Neural cell (in vitro differentiated cells): ENCODE measurements around the gene LHFPL5. TPM values are rescaled to one million over a fixed set of nuclear protein-coding genes. Genes with fewer than 3 reads are reported as not detected.

Source experiments
- H2AFZ ChIP-seq: fragments of 200-600, 300-800 bp; sonication (generic), shearing (Covaris generic); 2 replicates; pipeline ENCODE4 v1.6.0; 2014; ENCODE audit warnings: low read depth, mild to moderate bottlenecking, antibody characterized with exemption, low read length, moderate library complexity
- H3F3A ChIP-seq: fragments of 200-600 bp; shearing (Covaris generic); 2 replicates; pipeline ENCODE4 v1.6.1; 2016; ENCODE audit warnings: mild to moderate bottlenecking, moderate library complexity, mixed read lengths, antibody characterized with exemption, low read length; ENCODE audit not compliant: insufficient read depth, poor library complexity, severe bottlenecking
- H3K27ac ChIP-seq: fragments of 200-600, 300-800 bp; sonication (generic), shearing (Covaris generic); 2 replicates; pipeline ENCODE4 v1.5.1; 2014; ENCODE audit warnings: mild to moderate bottlenecking, low read length, moderate library complexity
- H3K27me3 ChIP-seq: fragments of 300-800, 200-600 bp; sonication (generic), shearing (Covaris generic); 2 replicates; pipeline ENCODE4 v1.6.0; 2014; ENCODE audit warnings: mild to moderate bottlenecking, low read depth, low read length, moderate library complexity; ENCODE audit not compliant: insufficient read depth
- H3K36me3 ChIP-seq: fragments of 300-800, 200-600 bp; sonication (generic), shearing (Covaris generic); 2 replicates; pipeline ENCODE4 v1.5.1; 2014; ENCODE audit warnings: mild to moderate bottlenecking, antibody characterized with exemption, low read length, moderate library complexity; ENCODE audit not compliant: insufficient read depth
- H3K4me2 ChIP-seq: fragments of 300-800, 200-600 bp; sonication (generic), shearing (Covaris generic); 2 replicates; pipeline ENCODE4 v1.6.0; 2014; ENCODE audit warnings: mild to moderate bottlenecking, low read length
- H3K4me3 ChIP-seq: fragments of 300-800, 200-600 bp; sonication (generic), shearing (Covaris generic); 2 replicates; pipeline ENCODE4 v1.5.1; 2014; ENCODE audit warnings: mild to moderate bottlenecking, low read length, moderate library complexity
- H3K79me2 ChIP-seq: fragments of 200-600 bp; shearing (Covaris generic); replicated peaks from 2 replicates; pipeline ENCODE4 v1.6.0; 2014; ENCODE audit warnings: mild to moderate bottlenecking, low read length, moderate library complexity; ENCODE audit not compliant: insufficient read depth
- H3K9ac ChIP-seq: fragments of 300-800, 200-600 bp; sonication (generic), shearing (Covaris generic); 2 replicates; pipeline ENCODE4 v1.6.1; 2016; ENCODE audit warnings: mild to moderate bottlenecking, low read length, mixed read lengths
- H3K9me2 ChIP-seq: fragments of 200-600 bp; shearing (Covaris generic); 2 replicates; pipeline ENCODE4 v1.6.1; 2016; ENCODE audit warnings: mild to moderate bottlenecking, low read length, mixed read lengths; ENCODE audit not compliant: insufficient read depth
- H3K9me3 ChIP-seq: fragments of 200-600, 300-800 bp; sonication (generic), shearing (Covaris generic); 2 replicates; pipeline ENCODE4 v1.6.1; 2016; ENCODE audit warnings: mild to moderate bottlenecking, mixed run types, low read length, moderate library complexity, mixed read lengths
- H4K20me1 ChIP-seq: fragments of 200-600 bp; shearing (Covaris generic); 2 replicates; pipeline ENCODE4 v1.6.1; 2016; ENCODE audit warnings: mild to moderate bottlenecking, mixed run types; ENCODE audit not compliant: insufficient read depth
- EP300 ChIP-seq: fragments of 450-650 bp; conservative IDR thresholded peaks from 2 replicates; pipeline ENCODE4 v1.6.1; 2014; ENCODE audit warnings: antibody characterized with exemption, mild to moderate bottlenecking, moderate library complexity; ENCODE audit not compliant: poor library complexity, severe bottlenecking
- EZH2 ChIP-seq: fragments of 200-600, 300-800 bp; shearing (Covaris generic), sonication (generic); IDR thresholded peaks from 2 replicates; pipeline ENCODE4 v1.6.1; 2014; ENCODE audit warnings: antibody characterized with exemption, low read length, borderline replicate concordance, mild to moderate bottlenecking; ENCODE audit not compliant: insufficient read depth, poor library complexity, severe bottlenecking
- MXI1 ChIP-seq: fragments of 450-650 bp; conservative IDR thresholded peaks from 2 replicates; pipeline ENCODE4 v1.6.1; 2014; ENCODE audit warnings: antibody characterized with exemption, mild to moderate bottlenecking; ENCODE audit not compliant: poor library complexity, severe bottlenecking
- POLR2AphosphoS5 ChIP-seq: IDR thresholded peaks from 2 replicates; pipeline ENCODE4 v1.6.1; 2012
- RAD21 ChIP-seq: fragments of 450-650 bp; conservative IDR thresholded peaks from 2 replicates; pipeline ENCODE4 v1.6.1; 2014; ENCODE audit warnings: antibody characterized with exemption, mild to moderate bottlenecking, moderate library complexity
- SMC3 ChIP-seq: fragments of 450-650 bp; conservative IDR thresholded peaks from 2 replicates; pipeline ENCODE4 v1.6.1; 2014; ENCODE audit warnings: antibody characterized with exemption, mild to moderate bottlenecking, moderate library complexity; ENCODE audit not compliant: poor library complexity
- TAF1 ChIP-seq: IDR thresholded peaks from 2 replicates; pipeline ENCODE4 v1.6.1; 2012; ENCODE audit warnings: low read depth
- polyA plus RNA-seq: library from polyadenylated mRNA; depleted of rRNA; stranded (reverse); fragments of >200 nt; gene quantifications from 2 replicates; pipeline ENCODE4 v1.2.3, GENCODE V29; 2014
- TF ChIP-seq, protein P1 (sequence below): IDR thresholded peaks from 2 replicates; pipeline ENCODE4 v1.6.1; 2012; ENCODE audit warnings: borderline replicate concordance
- TF ChIP-seq, protein P2 (sequence below): fragments of 450-650 bp; IDR thresholded peaks from 2 replicates; pipeline ENCODE4 v1.5.1; 2014; ENCODE audit warnings: antibody characterized with exemption, mild to moderate bottlenecking, moderate library complexity; ENCODE audit not compliant: poor library complexity, severe bottlenecking

Gene LHFPL5
- polyA plus RNA-seq, 1 donor from 2014 or later, result 0.17 TPM

DNA sequence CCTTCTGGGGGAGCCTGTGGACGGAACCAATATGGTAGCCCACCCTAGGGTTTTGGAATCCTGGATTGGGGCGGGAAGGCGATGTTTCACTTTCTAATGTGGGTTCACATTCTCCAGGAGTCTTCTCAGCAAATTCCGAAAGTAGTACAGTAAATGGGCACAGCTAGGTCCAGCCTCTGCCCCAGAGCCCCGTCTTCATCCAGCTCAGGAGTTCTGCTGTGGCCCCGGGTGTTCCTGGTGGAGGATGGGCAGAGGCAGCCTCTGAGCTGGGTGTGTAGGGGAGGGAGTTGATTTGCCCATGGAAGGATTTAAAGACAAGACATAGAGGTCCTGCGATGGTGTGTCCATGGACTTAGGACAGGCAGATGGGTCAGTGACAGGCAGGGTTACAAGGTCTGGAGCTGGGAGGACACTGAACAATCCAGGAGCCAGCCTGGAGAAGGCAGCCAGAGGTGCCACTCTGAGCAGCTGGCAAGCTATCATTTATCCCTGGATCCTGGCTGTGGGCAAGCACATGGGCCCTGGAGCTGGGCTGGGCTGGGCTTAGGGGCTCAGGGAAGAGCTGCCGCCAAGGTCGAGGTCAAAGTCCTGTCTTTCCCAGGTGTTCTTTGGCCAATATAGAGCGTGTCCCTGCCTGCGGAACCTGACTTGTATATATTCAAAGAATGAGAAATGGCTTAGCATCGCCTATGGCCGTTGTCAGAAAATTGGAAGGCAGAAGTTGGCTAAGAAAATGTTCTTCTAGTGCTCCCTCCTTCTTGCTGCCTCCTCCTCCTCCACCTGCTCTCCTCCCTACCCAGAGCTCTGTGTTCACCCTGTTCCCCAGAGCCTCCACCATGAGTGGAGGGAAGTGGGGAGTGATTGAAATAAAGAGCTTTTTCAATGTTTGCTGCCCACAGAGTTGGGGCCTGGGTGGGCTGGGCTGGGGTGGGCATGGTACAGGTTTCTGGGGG lies 17.6 kb upstream of the LHFPL5 start:
- Histone ChIP-seq H3K36me3 (no peaks in the 10 kb centered on the region), H3K4me2 (no peak overlapping the region), H3K79me2 (no peaks in the 10 kb centered on the region), H4K20me1 (no peaks in the 10 kb centered on the region), H3K27me3 (no peaks in the 10 kb centered on the region), H2AFZ (no peak overlapping the region), H3F3A (no peaks in the 10 kb centered on the region), H3K4me3 (no peak overlapping the region), H3K9ac (no peak overlapping the region), H3K27ac (no peak overlapping the region), H3K9me2 (no peaks in the 10 kb centered on the region), H3K9me3 (no peaks in the 10 kb centered on the region)
- TF ChIP-seq POLR2AphosphoS5 (no peak), EZH2 (no peak), RAD21 (no peak), EP300 (no peak), SMC3 (no peak)
- TF ChIP-seq, protein P1, sequence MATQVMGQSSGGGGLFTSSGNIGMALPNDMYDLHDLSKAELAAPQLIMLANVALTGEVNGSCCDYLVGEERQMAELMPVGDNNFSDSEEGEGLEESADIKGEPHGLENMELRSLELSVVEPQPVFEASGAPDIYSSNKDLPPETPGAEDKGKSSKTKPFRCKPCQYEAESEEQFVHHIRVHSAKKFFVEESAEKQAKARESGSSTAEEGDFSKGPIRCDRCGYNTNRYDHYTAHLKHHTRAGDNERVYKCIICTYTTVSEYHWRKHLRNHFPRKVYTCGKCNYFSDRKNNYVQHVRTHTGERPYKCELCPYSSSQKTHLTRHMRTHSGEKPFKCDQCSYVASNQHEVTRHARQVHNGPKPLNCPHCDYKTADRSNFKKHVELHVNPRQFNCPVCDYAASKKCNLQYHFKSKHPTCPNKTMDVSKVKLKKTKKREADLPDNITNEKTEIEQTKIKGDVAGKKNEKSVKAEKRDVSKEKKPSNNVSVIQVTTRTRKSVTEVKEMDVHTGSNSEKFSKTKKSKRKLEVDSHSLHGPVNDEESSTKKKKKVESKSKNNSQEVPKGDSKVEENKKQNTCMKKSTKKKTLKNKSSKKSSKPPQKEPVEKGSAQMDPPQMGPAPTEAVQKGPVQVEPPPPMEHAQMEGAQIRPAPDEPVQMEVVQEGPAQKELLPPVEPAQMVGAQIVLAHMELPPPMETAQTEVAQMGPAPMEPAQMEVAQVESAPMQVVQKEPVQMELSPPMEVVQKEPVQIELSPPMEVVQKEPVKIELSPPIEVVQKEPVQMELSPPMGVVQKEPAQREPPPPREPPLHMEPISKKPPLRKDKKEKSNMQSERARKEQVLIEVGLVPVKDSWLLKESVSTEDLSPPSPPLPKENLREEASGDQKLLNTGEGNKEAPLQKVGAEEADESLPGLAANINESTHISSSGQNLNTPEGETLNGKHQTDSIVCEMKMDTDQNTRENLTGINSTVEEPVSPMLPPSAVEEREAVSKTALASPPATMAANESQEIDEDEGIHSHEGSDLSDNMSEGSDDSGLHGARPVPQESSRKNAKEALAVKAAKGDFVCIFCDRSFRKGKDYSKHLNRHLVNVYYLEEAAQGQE, result no peak

DNA sequence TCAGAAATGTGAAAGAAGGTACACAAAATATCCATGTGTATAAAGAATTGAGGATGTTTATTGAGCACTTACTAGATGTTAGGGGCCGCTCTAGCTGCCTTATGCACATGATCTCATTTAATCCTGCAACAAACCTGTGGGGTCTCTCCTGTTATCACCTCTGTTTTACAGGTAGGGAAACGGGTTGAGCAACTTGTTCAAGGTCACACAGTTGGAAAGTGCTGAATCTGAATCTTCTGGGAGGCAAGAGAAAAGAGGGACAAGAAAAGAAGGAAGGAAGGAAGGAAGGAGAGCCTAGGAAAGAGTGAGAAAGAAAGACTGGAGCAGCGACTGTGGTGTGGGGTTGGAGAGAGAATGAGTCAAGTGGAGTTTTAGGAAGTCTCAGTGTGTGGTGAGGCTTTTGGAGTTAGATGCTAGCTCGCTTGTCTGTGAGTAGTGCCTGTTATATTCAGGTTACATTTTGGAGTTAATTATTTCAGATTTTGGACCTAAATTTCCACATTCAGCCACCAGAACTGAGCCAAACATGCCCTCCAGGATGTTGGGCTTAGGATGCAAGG lies 16.6 kb upstream of the LHFPL5 start:
- Histone ChIP-seq H3K4me2 (no peak overlapping the region), H3K4me3 (no peak overlapping the region), H3K79me2 (no peaks in the 10 kb centered on the region), H3F3A (no peaks in the 10 kb centered on the region), H3K9ac (no peak overlapping the region), H3K36me3 (no peaks in the 10 kb centered on the region), H2AFZ (no peak overlapping the region), H3K27me3 (no peaks in the 10 kb centered on the region), H3K27ac (no peak overlapping the region), H3K9me2 (no peaks in the 10 kb centered on the region), H3K9me3 (no peaks in the 10 kb centered on the region), H4K20me1 (no peaks in the 10 kb centered on the region)
- TF ChIP-seq, protein P1, result no peak
- TF ChIP-seq SMC3, result no peak
- no peak for TF ChIP-seq MXI1
- no peak for TF ChIP-seq TAF1
- no peak for TF ChIP-seq POLR2AphosphoS5
- no peak for TF ChIP-seq RAD21
- TF ChIP-seq EZH2, result no peak
- no peak for TF ChIP-seq EP300
- TF ChIP-seq, protein P2, sequence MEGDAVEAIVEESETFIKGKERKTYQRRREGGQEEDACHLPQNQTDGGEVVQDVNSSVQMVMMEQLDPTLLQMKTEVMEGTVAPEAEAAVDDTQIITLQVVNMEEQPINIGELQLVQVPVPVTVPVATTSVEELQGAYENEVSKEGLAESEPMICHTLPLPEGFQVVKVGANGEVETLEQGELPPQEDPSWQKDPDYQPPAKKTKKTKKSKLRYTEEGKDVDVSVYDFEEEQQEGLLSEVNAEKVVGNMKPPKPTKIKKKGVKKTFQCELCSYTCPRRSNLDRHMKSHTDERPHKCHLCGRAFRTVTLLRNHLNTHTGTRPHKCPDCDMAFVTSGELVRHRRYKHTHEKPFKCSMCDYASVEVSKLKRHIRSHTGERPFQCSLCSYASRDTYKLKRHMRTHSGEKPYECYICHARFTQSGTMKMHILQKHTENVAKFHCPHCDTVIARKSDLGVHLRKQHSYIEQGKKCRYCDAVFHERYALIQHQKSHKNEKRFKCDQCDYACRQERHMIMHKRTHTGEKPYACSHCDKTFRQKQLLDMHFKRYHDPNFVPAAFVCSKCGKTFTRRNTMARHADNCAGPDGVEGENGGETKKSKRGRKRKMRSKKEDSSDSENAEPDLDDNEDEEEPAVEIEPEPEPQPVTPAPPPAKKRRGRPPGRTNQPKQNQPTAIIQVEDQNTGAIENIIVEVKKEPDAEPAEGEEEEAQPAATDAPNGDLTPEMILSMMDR, result no peak
